Osteoblast (primary cell): ENCODE data around the gene MUC5B. TPM values are rescaled to one million over a fixed set of nuclear protein-coding genes. Genes with fewer than 3 reads are reported as not detected.

Source experiments
- DNase-seq: peaks from one replicate; pipeline ENCODE4 v3.0.0; 2011; ENCODE audit warnings: low spot score, mixed read lengths; ENCODE audit not compliant: insufficient read length; ENCODE audit errors: missing footprints
- H2AFZ ChIP-seq: 2 replicates; pipeline ENCODE4 v1.6.0; 2011; ENCODE audit warnings: mild to moderate bottlenecking, low read length
- H3K27ac ChIP-seq: 2 replicates; pipeline ENCODE4 v1.5.1; 2011; ENCODE audit warnings: mild to moderate bottlenecking, low read depth, low read length, moderate library complexity
- H3K27me3 ChIP-seq: 2 replicates; pipeline ENCODE4 v1.6.0; 2012; ENCODE audit warnings: mild to moderate bottlenecking, control low read depth, inconsistent platforms, low read length, moderate library complexity; ENCODE audit not compliant: insufficient read depth
- H3K36me3 ChIP-seq: 2 replicates; pipeline ENCODE4 v1.5.1; 2011; ENCODE audit warnings: mild to moderate bottlenecking, low read length, control low read depth, moderate library complexity; ENCODE audit not compliant: insufficient read depth
- H3K4me1 ChIP-seq: 2 replicates; pipeline ENCODE4 v1.5.1; 2011; ENCODE audit warnings: mild to moderate bottlenecking, low read length, control low read depth, moderate library complexity; ENCODE audit not compliant: insufficient read depth
- H3K4me2 ChIP-seq: 2 replicates; pipeline ENCODE4 v1.6.0; 2011; ENCODE audit warnings: mild to moderate bottlenecking, low read length; ENCODE audit not compliant: insufficient read depth
- H3K4me3 ChIP-seq: fragments of 200-600 bp; sonication (generic); 3 replicates; pipeline ENCODE4 v1.5.1; 2012; ENCODE audit warnings: mild to moderate bottlenecking, low read length, inconsistent platforms; ENCODE audit not compliant: insufficient read depth
- H3K79me2 ChIP-seq: 2 replicates; pipeline ENCODE4 v1.6.0; 2012; ENCODE audit warnings: mild to moderate bottlenecking, low read length, control low read depth, inconsistent platforms; ENCODE audit not compliant: insufficient read depth
- H3K9me3 ChIP-seq: 2 replicates; pipeline ENCODE4 v1.5.1; 2011; ENCODE audit warnings: low read depth, low read length, control low read depth
- H4K20me1 ChIP-seq: 2 replicates; pipeline ENCODE4 v1.6.0; 2012; ENCODE audit warnings: mild to moderate bottlenecking, low read length, control low read depth; ENCODE audit not compliant: insufficient read depth
- CTCF ChIP-seq: IDR thresholded peaks from 2 replicates; pipeline ENCODE4 v1.5.1; 2011; ENCODE audit warnings: mild to moderate bottlenecking, low read depth, low read length, moderate library complexity; ENCODE audit errors: extremely low read depth
- total RNA-seq: library from RNA; depleted of rRNA; stranded (reverse); fragments of >200 nt; gene quantifications from 2 replicates; pipeline ENCODE4 v1.2.3, GENCODE V29; 2012

MUC5B gene
- total RNA-seq, 1 donor, result not detected

GRCh38 chr11:1270476-1270875 is 47.6 kb downstream of the MUC5B start:
- no peak overlapping the region for H3K4me2 ChIP-seq
- no peak for DNase-seq
- H2AFZ ChIP-seq, result no peak overlapping the region
- no peaks in the 10 kb centered on the region for H3K27me3 ChIP-seq
- peaks cover 6% of the 10 kb centered on the region for H3K36me3 ChIP-seq
- H4K20me1 ChIP-seq, result peaks cover 2% of the 10 kb centered on the region
- H3K79me2 ChIP-seq, result no peaks in the 10 kb centered on the region
- H3K4me3 ChIP-seq, result no peak overlapping the region
- no peaks in the 10 kb centered on the region for H3K4me1 ChIP-seq
- no peaks in the 10 kb centered on the region for H3K9me3 ChIP-seq
- no peak overlapping the region for H3K27ac ChIP-seq
- no peak for TF ChIP-seq CTCF

GRCh38 chr11:1271002-1271401 is 48.1 kb downstream of the MUC5B start:
- no peak overlapping the region for H3K4me2 ChIP-seq
- H3K36me3 ChIP-seq, result peaks cover 12% of the 10 kb centered on the region
- H2AFZ ChIP-seq, result no peak overlapping the region
- no peak for TF ChIP-seq CTCF
- no peaks in the 10 kb centered on the region for H3K9me3 ChIP-seq
- H3K4me1 ChIP-seq, result no peaks in the 10 kb centered on the region
- no peak for DNase-seq
- H4K20me1 ChIP-seq, result peaks cover 2% of the 10 kb centered on the region
- no peak overlapping the region for H3K4me3 ChIP-seq
- H3K27ac ChIP-seq, result no peak overlapping the region
- H3K79me2 ChIP-seq, result no peaks in the 10 kb centered on the region
- H3K27me3 ChIP-seq, result no peaks in the 10 kb centered on the region

- DNase-seq, result no peak
- H3K79me2 ChIP-seq, result no peaks in the 10 kb centered on the region
- H3K9me3 ChIP-seq, result no peaks in the 10 kb centered on the region
- no peak overlapping the region for H3K27ac ChIP-seq
- H3K4me2 ChIP-seq, result no peak overlapping the region
- no peak overlapping the region for H3K4me3 ChIP-seq
- H3K36me3 ChIP-seq, result peaks cover 14% of the 10 kb centered on the region
- no peaks in the 10 kb centered on the region for H3K27me3 ChIP-seq
- no peaks in the 10 kb centered on the region for H3K4me1 ChIP-seq
- no peak for TF ChIP-seq CTCF
- H4K20me1 ChIP-seq, result peaks cover 2% of the 10 kb centered on the region
- no peak overlapping the region for H2AFZ ChIP-seq
These were observed 48.5 kb downstream of the MUC5B start for GRCh38 chr11:1271406-1271805.

GRCh38 chr11:1271927-1272326 is 49.1 kb downstream of the MUC5B start:
- Histone ChIP-seq H3K9me3 (no peaks in the 10 kb centered on the region), H3K4me1 (no peaks in the 10 kb centered on the region), H3K27me3 (no peaks in the 10 kb centered on the region), H4K20me1 (peaks cover 2% of the 10 kb centered on the region), H3K4me3 (no peak overlapping the region), H3K27ac (no peak overlapping the region), H3K79me2 (no peaks in the 10 kb centered on the region), H3K4me2 (no peak overlapping the region), H2AFZ (no peak overlapping the region), H3K36me3 (peaks cover 17% of the 10 kb centered on the region)
- no peak for TF ChIP-seq CTCF
- DNase-seq, result no peak
